ENCODE results near the gene ATP8A2.
A peak's percentile ranks its signal among the peaks of the same experiment; 100 is the strongest.

Gene ATP8A2

GRCh38 chr13:25400925-25401324, 29.2 kb downstream of the ATP8A2 start:
- DNase-seq (ENCODE audit: low read depth): no peak
- no peak for TF ChIP-seq CTCF (IDR thresholded peaks at IDR 0.05; ENCODE audit: insufficient read depth, low read depth, low read length, missing control alignments)
- no peak overlapping the region for H3K4me3 ChIP-seq (ENCODE audit: low read length)

GRCh38 chr13:25401958-25402357, 30.2 kb downstream of the ATP8A2 start:
- no peak overlapping the region for H3K4me3 ChIP-seq (ENCODE audit: low read length)
- no peak for TF ChIP-seq CTCF (IDR thresholded peaks at IDR 0.05; ENCODE audit: insufficient read depth, low read depth, low read length, missing control alignments)
- DNase-seq (ENCODE audit: low read depth): no peak

DNA sequence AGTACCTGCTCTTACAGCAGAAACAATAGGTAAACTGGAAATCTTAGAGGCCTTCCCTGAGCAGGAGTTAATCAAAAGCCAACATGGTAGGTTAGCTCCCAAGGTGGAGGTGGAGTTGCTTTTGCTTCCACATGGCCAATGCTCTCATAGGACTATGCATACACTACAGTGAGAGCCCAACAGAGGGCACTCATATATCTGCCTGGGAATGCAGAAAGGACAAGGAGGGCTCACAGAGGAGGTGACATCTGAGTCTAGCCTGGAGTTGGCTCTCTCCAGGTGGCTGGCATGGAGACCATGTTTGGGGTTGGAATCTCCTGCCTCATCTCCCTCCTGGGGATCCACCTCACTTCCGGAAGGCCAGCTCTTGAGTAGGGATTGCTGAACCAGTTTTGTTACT, 34.6 kb downstream of the ATP8A2 start:
- no peak for TF ChIP-seq CTCF (IDR thresholded peaks at IDR 0.05; ENCODE audit: insufficient read depth, low read depth, low read length, missing control alignments)
- no peak overlapping the region for H3K4me3 ChIP-seq (ENCODE audit: low read length)
- DNase-seq (ENCODE audit: low read depth): peak; percentile 4

- no peak for DNase-seq (ENCODE audit: low read depth)
- TF ChIP-seq CTCF (IDR thresholded peaks at IDR 0.05; ENCODE audit: insufficient read depth, low read depth, low read length, missing control alignments): no peak
- H3K4me3 ChIP-seq (ENCODE audit: low read length): no peak overlapping the region
Observed at GRCh38 chr13:25409938-25410337, 38.2 kb downstream of the ATP8A2 start.

DNA sequence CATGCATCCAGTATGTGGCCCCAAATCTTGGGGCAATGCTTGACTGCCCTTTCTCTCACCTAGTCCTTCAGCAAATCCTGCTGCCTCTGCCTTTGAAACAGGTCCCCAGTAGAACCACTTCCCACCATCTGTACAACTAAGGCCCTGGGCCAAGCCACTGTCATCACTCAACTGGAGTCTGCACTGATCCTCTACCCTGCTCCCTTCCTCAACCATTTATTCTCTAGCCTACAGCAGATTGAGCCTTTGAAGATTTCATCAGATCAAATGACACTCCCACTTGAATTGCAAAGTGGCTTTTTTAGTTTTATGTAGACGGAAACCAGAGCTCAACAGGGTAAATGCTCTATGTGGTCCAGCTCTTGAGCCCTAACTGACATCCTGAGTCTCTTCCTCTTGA, 43.5 kb downstream of the ATP8A2 start:
- H3K4me3 ChIP-seq (ENCODE audit: low read length): no peak overlapping the region
- no peak for TF ChIP-seq CTCF (IDR thresholded peaks at IDR 0.05; ENCODE audit: insufficient read depth, low read depth, low read length, missing control alignments)
- no peak for DNase-seq (ENCODE audit: low read depth)

- H3K4me3 ChIP-seq (ENCODE audit: low read length): no peak overlapping the region
- no peak for DNase-seq (ENCODE audit: low read depth)
- no peak for TF ChIP-seq CTCF (IDR thresholded peaks at IDR 0.05; ENCODE audit: insufficient read depth, low read depth, low read length, missing control alignments)
Observed at GRCh38 chr13:25417535-25417934, 45.8 kb downstream of the ATP8A2 start.

- H3K4me3 ChIP-seq (ENCODE audit: low read length): no peak overlapping the region
- no peak for DNase-seq (ENCODE audit: low read depth)
- TF ChIP-seq CTCF (IDR thresholded peaks at IDR 0.05; ENCODE audit: insufficient read depth, low read depth, low read length, missing control alignments): no peak
Observed at GRCh38 chr13:25420161-25420560, 48.4 kb downstream of the ATP8A2 start.
